ENCODE data around the gene ETS2.

- no peak for TF ChIP-seq CTCF (conservative IDR thresholded peaks at IDR 0.05; ENCODE audit: low read depth in 2 of 2)
- no peak for TF ChIP-seq POLR2AphosphoS5 (IDR thresholded peaks at IDR 0.05; ENCODE audit: low read depth)
- TF ChIP-seq EZH2phosphoT487 (IDR thresholded peaks at IDR 0.05; ENCODE audit: unreplicated experiment), result no peak
- no peak for TF ChIP-seq EZH2 (IDR thresholded peaks at IDR 0.05; ENCODE audit: low read depth, unreplicated experiment)
- no peak for TF ChIP-seq CREB1 (CRISPR knock-in tag; IDR thresholded peaks at IDR 0.05; ENCODE audit: low read depth)
- TF ChIP-seq REST (IDR thresholded peaks at IDR 0.05; ENCODE audit: unreplicated experiment), result no peak
- TF ChIP-seq JUNB (IDR thresholded peaks at IDR 0.05; ENCODE audit: unreplicated experiment), result no peak
Measured at GRCh38 chr21:38840456-38841300, 34.9 kb downstream of the ETS2 start.

Measured in GM23338 (cell line).